IMR-90 (cell line): ENCODE data around the gene GSTP1. TPM values are rescaled to one million over a fixed set of nuclear protein-coding genes. Genes with fewer than 3 reads are reported as not detected.

ENCODE experiments used
- ATAC-seq: fragments of 200-7000 bp; cut with Tn5 transposase; 2 replicates; pipeline ENCODE4 v1.9.1; 2020; ENCODE audit warnings: low read depth, mild to moderate bottlenecking, moderate library complexity
- BruUV-seq: library from RNA; stranded (reverse); fragments of 400-500 nt; replicated peaks from 2 replicates; lab custom pipeline; 2021; lab: Mats Ljungman, UMichigan
- CTCF ChIA-PET: fragments of 300-600 bp; formaldehyde crosslinking; extraction: SDS; loops from one replicate; lab custom pipeline; 2021; ENCODE audit warnings: antibody characterized with exemption; lab: Yijun Ruan, JAX
- POLR2A ChIA-PET: fragments of 300-600 bp; sonication (Branson Sonifier 250); formaldehyde crosslinking; loops from one replicate; lab custom pipeline; 2022; ENCODE audit warnings: antibody characterized with exemption; ENCODE audit not compliant: unreplicated experiment; lab: Charles Lee
- DNase-seq: peaks from one replicate; pipeline ENCODE4 v3.0.0; 2013
- H2AFZ ChIP-seq: replicated peaks from 2 replicates; pipeline ENCODE3; 2013; ENCODE audit warnings: low read length, mild to moderate bottlenecking; ENCODE audit not compliant: poor library complexity
- H2AK5ac ChIP-seq: 2 replicates; pipeline ENCODE4 v1.6.1; 2013; ENCODE audit warnings: low read depth, low read length, inconsistent platforms
- H2AK9ac ChIP-seq: replicated peaks from 2 replicates; pipeline ENCODE3; 2013; ENCODE audit warnings: mild to moderate bottlenecking, low read depth, low read length, moderate library complexity; ENCODE audit not compliant: poor library complexity
- H2BK120ac ChIP-seq: 2 replicates; pipeline ENCODE4 v1.6.1; 2013; ENCODE audit warnings: low read depth, low read length, inconsistent platforms
- H2BK15ac ChIP-seq: 3 replicates; pipeline ENCODE4 v1.6.1; 2013; ENCODE audit warnings: low read depth, low read length, inconsistent platforms
- H2BK20ac ChIP-seq: 2 replicates; pipeline ENCODE4 v1.6.1; 2013; ENCODE audit warnings: low read depth, mild to moderate bottlenecking, inconsistent platforms, low read length, moderate library complexity
- H2BK5ac ChIP-seq: 2 replicates; pipeline ENCODE4 v1.6.1; 2013; ENCODE audit warnings: mild to moderate bottlenecking, low read depth, low read length, inconsistent platforms; ENCODE audit not compliant: poor library complexity, severe bottlenecking
- H3K14ac ChIP-seq: replicated peaks from 2 replicates; pipeline ENCODE4 v1.6.1; 2013; ENCODE audit warnings: low read depth, low read length, inconsistent platforms
- H3K18ac ChIP-seq: 2 replicates; pipeline ENCODE4 v1.6.1; 2013; ENCODE audit warnings: low read depth, low read length, control low read depth
- H3K23ac ChIP-seq: 2 replicates; pipeline ENCODE4 v1.6.1; 2013; ENCODE audit warnings: low read depth, low read length, inconsistent platforms
- H3K27ac ChIP-seq: 2 replicates; pipeline ENCODE4 v1.5.1; 2013; ENCODE audit warnings: mild to moderate bottlenecking, control low read depth, low read length; ENCODE audit not compliant: insufficient read depth
- H3K27me3 ChIP-seq: 2 replicates; pipeline ENCODE4 v1.6.1; 2013; ENCODE audit warnings: low read length; ENCODE audit not compliant: control insufficient read depth, insufficient read depth
- H3K36me3 ChIP-seq: 2 replicates; pipeline ENCODE4 v1.6.1; 2013; ENCODE audit warnings: low read length, mixed read lengths; ENCODE audit not compliant: control insufficient read depth, insufficient read depth
- H3K4ac ChIP-seq: 2 replicates; pipeline ENCODE4 v1.6.1; 2013; ENCODE audit warnings: low read depth, low read length, inconsistent platforms
- H3K4me1 ChIP-seq: 2 replicates; pipeline ENCODE4 v1.6.1; 2013; ENCODE audit warnings: low read length, mixed read lengths; ENCODE audit not compliant: control insufficient read depth, insufficient read depth
- H3K4me2 ChIP-seq: 2 replicates; pipeline ENCODE4 v1.6.1; 2013; ENCODE audit warnings: low read depth, mild to moderate bottlenecking, control low read depth, low read length, moderate library complexity
- H3K4me3 ChIP-seq: 2 replicates; pipeline ENCODE4 v1.5.1; 2013; ENCODE audit warnings: low read depth, mild to moderate bottlenecking, control low read depth, low read length, moderate library complexity; ENCODE audit not compliant: insufficient read depth
- H3K56ac ChIP-seq: 2 replicates; pipeline ENCODE4 v1.6.1; 2013; ENCODE audit warnings: low read length, inconsistent platforms; ENCODE audit not compliant: insufficient read depth; ENCODE audit errors: extremely low read depth
- H3K79me1 ChIP-seq, 2 experiments: 2 replicates each; pipeline ENCODE4 v1.6.1; 2013; ENCODE audit warnings: low read length in 2 of 2, inconsistent platforms in 1 of 2, low read depth in 1 of 2
- H3K9ac ChIP-seq: 2 replicates; pipeline ENCODE4 v1.6.1; 2013; ENCODE audit warnings: low read depth, low read length, control low read depth
- H3K9me1 ChIP-seq: 2 replicates; pipeline ENCODE4 v1.6.1; 2013; ENCODE audit warnings: low read length, inconsistent platforms; ENCODE audit not compliant: insufficient read depth
- H3K9me3 ChIP-seq: 2 replicates; pipeline ENCODE4 v1.6.1; 2013; ENCODE audit warnings: low read length; ENCODE audit not compliant: control insufficient read depth, insufficient read depth
- H4K20me1 ChIP-seq: 2 replicates; pipeline ENCODE4 v1.6.1; 2013; ENCODE audit warnings: low read length, inconsistent platforms; ENCODE audit not compliant: insufficient read depth
- H4K5ac ChIP-seq: 2 replicates; pipeline ENCODE4 v1.6.1; 2013; ENCODE audit warnings: mild to moderate bottlenecking, low read depth, low read length, control low read depth
- H4K8ac ChIP-seq, 2 experiments: 2 replicates each; pipeline ENCODE4 v1.6.1; 2013; ENCODE audit warnings: low read depth in 2 of 2, low read length in 2 of 2, control low read depth in 1 of 2, inconsistent platforms in 1 of 2
- H4K91ac ChIP-seq: 2 replicates; pipeline ENCODE4 v1.6.1; 2013; ENCODE audit warnings: low read depth, low read length, inconsistent platforms; ENCODE audit not compliant: insufficient read depth
- BHLHE40 ChIP-seq: fragments of 150-350 bp; IDR thresholded peaks from 2 replicates; pipeline ENCODE4 v1.6.1; 2016; ENCODE audit warnings: mild to moderate bottlenecking, low read depth, low read length
- CEBPB ChIP-seq: IDR thresholded peaks from 2 replicates; pipeline ENCODE4 v1.6.1; 2012; ENCODE audit warnings: low read depth, low read length, improper control_type of control experiment
- CHD1 ChIP-seq: IDR thresholded peaks from 2 replicates; pipeline ENCODE4 v1.6.1; 2012; ENCODE audit warnings: low read depth, low read length, improper control_type of control experiment
- CTCF ChIP-seq: conservative IDR thresholded peaks from 2 replicates; pipeline ENCODE4 v1.5.1; 2012; ENCODE audit warnings: mild to moderate bottlenecking, low read depth, low read length, improper control_type of control experiment
- ELK1 ChIP-seq: fragments of 150-350 bp; IDR thresholded peaks from 2 replicates; pipeline ENCODE4 v1.6.1; 2016; ENCODE audit warnings: low read depth, mild to moderate bottlenecking, low read length, moderate library complexity, borderline replicate concordance
- FOS ChIP-seq: fragments of 150-350 bp; IDR thresholded peaks from 2 replicates; pipeline ENCODE4 v1.6.1; 2016; ENCODE audit warnings: low read depth, low read length
- MAFK ChIP-seq: IDR thresholded peaks from 2 replicates; pipeline ENCODE4 v1.6.1; 2012; ENCODE audit warnings: low read depth, low read length, improper control_type of control experiment
- MAZ ChIP-seq: IDR thresholded peaks from 2 replicates; pipeline ENCODE4 v1.6.1; 2012; ENCODE audit warnings: low read depth, mild to moderate bottlenecking, low read length, improper control_type of control experiment, moderate library complexity, borderline replicate concordance
- MXI1 ChIP-seq: IDR thresholded peaks from 2 replicates; pipeline ENCODE4 v1.6.1; 2012; ENCODE audit warnings: low read depth, mild to moderate bottlenecking, low read length, moderate library complexity, borderline replicate concordance
- NFE2L2 ChIP-seq: fragments of 150-350 bp; IDR thresholded peaks from 2 replicates; pipeline ENCODE4 v1.6.1; 2016; ENCODE audit warnings: low read depth, mild to moderate bottlenecking, low read length
- POLR2A ChIP-seq: IDR thresholded peaks from 2 replicates; pipeline ENCODE4 v1.6.1; 2012; ENCODE audit warnings: mild to moderate bottlenecking, low read depth, low read length
- RAD21 ChIP-seq: IDR thresholded peaks from 2 replicates; pipeline ENCODE4 v1.6.1; 2012; ENCODE audit warnings: low read length, improper control_type of control experiment
- RCOR1 ChIP-seq: IDR thresholded peaks from 2 replicates; pipeline ENCODE4 v1.6.1; 2012; ENCODE audit warnings: mild to moderate bottlenecking, low read length, improper control_type of control experiment; ENCODE audit not compliant: insufficient replicate concordance
- RFX5 ChIP-seq: IDR thresholded peaks from 2 replicates; pipeline ENCODE4 v1.8.0; 2012; ENCODE audit warnings: low read depth, mild to moderate bottlenecking, low read length, moderate library complexity
- SMC3 ChIP-seq: fragments of 150-350 bp; IDR thresholded peaks from 2 replicates; pipeline ENCODE4 v1.6.1; 2016; ENCODE audit warnings: low read depth, mild to moderate bottlenecking, antibody characterized with exemption, low read length, moderate library complexity
- USF2 ChIP-seq: fragments of 150-350 bp; IDR thresholded peaks from 2 replicates; pipeline ENCODE4 v1.6.1; 2017; ENCODE audit warnings: mild to moderate bottlenecking, antibody characterized with exemption, low read length, low read depth
- WGBS, 2 experiments: methylation state at CpG; one replicate each; pipeline versions ENCODE4 v1.1.5 to v1.1.7; 2013; ENCODE audit warnings: missing lambda C conversion rate in 2 of 2; ENCODE audit not compliant: insufficient read length in 1 of 2; ENCODE audit errors: extremely low coverage in 2 of 2; 5-methylcytosine and 5-hydroxymethylcytosine counted together
- dilution Hi-C: fragments of 300-500 bp; cut with HindIII; formaldehyde crosslinking; loops from one replicate; pipeline ENCODE4 v1.14.3; 2018; ENCODE audit warnings: low sequenced_read_pairs; ENCODE audit not compliant: unreplicated experiment
- in situ Hi-C: fragments of 300-500 bp; cut with MboI; formaldehyde crosslinking; loops from 3 replicates; pipeline ENCODE4 v1.14.3; 2019; ENCODE audit warnings: low sequenced_read_pairs, inconsistent platforms, mixed read lengths
- intact Hi-C: fragments of 100-400 bp; cut with micrococcal nuclease; formaldehyde crosslinking; loops from 2 replicates; pipeline ENCODE4 v1.10.0; 2022
- polyA plus RNA-seq, 3 experiments: library from polyadenylated mRNA; depleted of rRNA; stranded (reverse); fragments of >200 nt; gene quantifications; 2 replicates each; pipeline ENCODE4 v1.2.3, GENCODE V29; 2012; ENCODE audit warnings: low replicate concordance in 1 of 3
- total RNA-seq: library from RNA; depleted of rRNA; stranded (reverse); fragments of >200 nt; gene quantifications from 2 replicates; pipeline ENCODE4 v1.2.3, GENCODE V29; 2012

GSTP1 gene
- total and polyA plus RNA-seq, 2 of the 4 experiments (the other 2 are of a cell fraction), result 947 to 1,539 TPM

GRCh38 chr11:67538823-67539505, 44.6 kb upstream of the GSTP1 start:
- in situ Hi-C loops, result no loop called here
- no peaks in the 10 kb centered on the region for H3K4me1 ChIP-seq
- H3K36me3 ChIP-seq, result no peaks in the 10 kb centered on the region
- H2AK9ac ChIP-seq, result no peak overlapping the region
- H2BK15ac ChIP-seq, result no peak overlapping the region
- no peak overlapping the region for H4K91ac ChIP-seq
- no peak overlapping the region for H3K18ac ChIP-seq
- H3K9ac ChIP-seq, result no peak overlapping the region
- H3K4me2 ChIP-seq, result no peak overlapping the region
- no peak overlapping the region for H2BK5ac ChIP-seq
- H3K14ac ChIP-seq, result no peak overlapping the region
- dilution Hi-C loops, result no loop called here
- no peak overlapping the region for H3K56ac ChIP-seq
- H2AK5ac ChIP-seq, result no peak overlapping the region
- no peaks in the 10 kb centered on the region for H3K79me1 ChIP-seq
- H3K9me1 ChIP-seq, result no peaks in the 10 kb centered on the region
- H3K9me3 ChIP-seq, result peaks cover 4% of the 10 kb centered on the region; the same call in 1 of the 2 replicates
- BruUV-seq, result no TSS peak
- CTCF ChIA-PET, result no interaction called here
- intact Hi-C loops, result no loop called here
- POLR2A ChIA-PET, result no interaction called here
- no peak overlapping the region for H2BK120ac ChIP-seq
- no peak for ATAC-seq
- WGBS, 2 experiments, result no CpG with 5 or more reads among the region's 10 CpGs
- H3K4me3 ChIP-seq, result no peak overlapping the region
- H2AFZ ChIP-seq, result no peak overlapping the region
- H3K23ac ChIP-seq, result no peak overlapping the region
- H3K4ac ChIP-seq, result no peak overlapping the region
- no peak overlapping the region for H4K5ac ChIP-seq
- TF ChIP-seq CEBPB (no peak), POLR2A (no peak), CTCF (no peak), RCOR1 (no peak), RAD21 (no peak), RFX5 (no peak), USF2 (no peak), ELK1 (no peak), BHLHE40 (no peak), SMC3 (no peak), MAFK (no peak), NFE2L2 (no peak), CHD1 (no peak), MAZ (no peak), FOS (no peak), MXI1 (no peak)
- no peak overlapping the region for H2BK20ac ChIP-seq
- H4K8ac ChIP-seq, result no peak overlapping the region
- H4K20me1 ChIP-seq, result no peaks in the 10 kb centered on the region
- no peak for DNase-seq
- H3K27ac ChIP-seq, result no peak overlapping the region
- H3K27me3 ChIP-seq, result peaks cover 13% of the 10 kb centered on the region
